ENCODE data around the gene ENPP5. TPM values are rescaled to one million over a fixed set of nuclear protein-coding genes. Genes with fewer than 3 reads are reported as not detected.
A peak's percentile ranks its signal among the peaks of the same experiment; 100 is the strongest.

ENPP5 gene
- total RNA-seq, 2 donors from 2014 or later = 5.6 to 8.8 TPM

DNA sequence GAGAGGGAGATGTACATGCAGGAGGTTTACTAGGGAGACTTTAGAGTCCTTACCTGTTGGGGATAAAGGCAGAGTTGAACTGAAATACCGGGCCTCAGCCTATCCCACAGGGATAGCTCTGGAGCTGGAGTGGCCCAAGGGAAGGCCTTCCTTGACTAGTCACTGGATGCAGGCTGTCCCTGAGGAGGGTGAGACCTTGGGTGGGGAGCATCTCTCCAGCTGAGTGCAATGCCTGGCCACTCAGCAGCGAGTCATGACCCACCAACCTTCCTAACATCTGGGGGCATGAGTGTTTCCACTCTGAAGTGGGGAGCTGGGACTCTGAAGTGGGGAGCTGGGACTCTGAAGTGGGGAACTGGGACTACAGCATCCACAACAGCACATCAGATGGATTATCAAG is 46.1 kb upstream of the ENPP5 start:
- DNase-seq = no peak
- H3K27ac ChIP-seq = peak overlapping the region in 2 of 4 donors; percentile 18 to 37
- intact Hi-C loops (cut with DNase I) = no loop called here

DNA sequence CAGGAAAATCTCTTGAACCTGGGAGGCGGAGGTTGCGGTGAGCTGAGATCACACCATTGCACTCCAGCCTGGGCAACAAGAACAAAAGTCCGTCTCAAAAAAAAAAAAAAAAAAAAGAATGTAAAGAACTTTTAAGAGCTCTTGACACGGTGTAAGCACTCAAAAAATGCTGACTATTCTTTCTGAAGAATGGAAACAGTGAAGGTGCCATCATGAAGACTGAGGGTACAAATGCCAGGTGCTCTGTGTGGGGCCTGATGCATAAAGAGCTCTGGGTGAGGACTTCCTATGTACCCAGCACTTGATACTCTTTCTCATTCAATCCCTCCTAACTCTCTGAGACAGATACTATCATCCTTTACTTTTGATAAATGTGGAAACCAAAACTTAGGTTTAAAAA is 45.0 kb upstream of the ENPP5 start:
- no peak overlapping the region for H3K4me3 ChIP-seq
- intact Hi-C loops (cut with DNase I) = no loop called here
- H3K27me3 ChIP-seq = no peaks in the 10 kb centered on the region
- H3K27ac ChIP-seq = no peak overlapping the region
- peaks cover 15% of the 10 kb centered on the region for H3K4me1 ChIP-seq
- no peak for DNase-seq
- WGBS, 2 donors = 87 to 89% methylated on average over 4 of the region's 4 CpGs
- no peaks in the 10 kb centered on the region for H3K9me3 ChIP-seq
- TF ChIP-seq, protein P1, sequence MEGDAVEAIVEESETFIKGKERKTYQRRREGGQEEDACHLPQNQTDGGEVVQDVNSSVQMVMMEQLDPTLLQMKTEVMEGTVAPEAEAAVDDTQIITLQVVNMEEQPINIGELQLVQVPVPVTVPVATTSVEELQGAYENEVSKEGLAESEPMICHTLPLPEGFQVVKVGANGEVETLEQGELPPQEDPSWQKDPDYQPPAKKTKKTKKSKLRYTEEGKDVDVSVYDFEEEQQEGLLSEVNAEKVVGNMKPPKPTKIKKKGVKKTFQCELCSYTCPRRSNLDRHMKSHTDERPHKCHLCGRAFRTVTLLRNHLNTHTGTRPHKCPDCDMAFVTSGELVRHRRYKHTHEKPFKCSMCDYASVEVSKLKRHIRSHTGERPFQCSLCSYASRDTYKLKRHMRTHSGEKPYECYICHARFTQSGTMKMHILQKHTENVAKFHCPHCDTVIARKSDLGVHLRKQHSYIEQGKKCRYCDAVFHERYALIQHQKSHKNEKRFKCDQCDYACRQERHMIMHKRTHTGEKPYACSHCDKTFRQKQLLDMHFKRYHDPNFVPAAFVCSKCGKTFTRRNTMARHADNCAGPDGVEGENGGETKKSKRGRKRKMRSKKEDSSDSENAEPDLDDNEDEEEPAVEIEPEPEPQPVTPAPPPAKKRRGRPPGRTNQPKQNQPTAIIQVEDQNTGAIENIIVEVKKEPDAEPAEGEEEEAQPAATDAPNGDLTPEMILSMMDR (IDR thresholded peaks at IDR 0.05) = no peak
- no peak for TF ChIP-seq POLR2A (IDR thresholded peaks at IDR 0.05)
- ATAC-seq = no peak
- H3K36me3 ChIP-seq (replicated peaks in 1 of 2; ENCODE audit: insufficient read depth in 1 of 2, low read depth in 2 of 2) = no peaks in the 10 kb centered on the region

More for the DNA sequence above, 46.1 kb upstream of the ENPP5 start:
- no peak for ATAC-seq
- TF ChIP-seq POLR2A (IDR thresholded peaks at IDR 0.05) = no peak
- peaks cover 15% of the 10 kb centered on the region for H3K4me1 ChIP-seq
- 69 to 75% methylated on average over 2 of the region's 2 CpGs for WGBS, 2 donors
- H3K36me3 ChIP-seq (replicated peaks in 1 of 2; ENCODE audit: insufficient read depth in 1 of 2, low read depth in 2 of 2) = no peaks in the 10 kb centered on the region
- no peak overlapping the region for H3K4me3 ChIP-seq
- H3K27me3 ChIP-seq = no peaks in the 10 kb centered on the region
- H3K9me3 ChIP-seq = no peaks in the 10 kb centered on the region

DNA sequence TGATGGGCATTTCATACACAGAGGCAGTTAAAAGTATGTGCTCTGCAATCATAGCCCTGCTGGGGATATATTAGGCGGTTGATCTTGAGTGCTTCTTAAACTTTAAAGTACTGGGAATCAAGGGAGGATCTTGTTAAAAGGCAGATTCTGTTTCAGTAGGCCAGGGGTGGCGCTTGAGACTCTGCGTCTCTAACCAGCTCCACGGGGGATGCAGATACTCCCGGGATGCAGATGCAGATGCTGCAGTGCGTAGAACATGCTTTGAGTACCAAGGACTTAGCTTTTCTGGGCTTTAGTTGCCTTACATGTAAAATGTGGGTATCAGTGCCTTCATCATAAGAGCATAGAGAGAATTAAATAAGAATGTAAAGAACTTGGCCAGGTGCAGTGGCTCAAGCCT is 44.4 kb upstream of the ENPP5 start:
- Histone ChIP-seq H3K27ac (no peak overlapping the region), H3K4me3 (no peak overlapping the region), H3K36me3 (replicated peaks in 1 of 2; ENCODE audit: insufficient read depth in 1 of 2, low read depth in 2 of 2) (no peaks in the 10 kb centered on the region), H3K27me3 (no peaks in the 10 kb centered on the region), H3K4me1 (peaks cover 15% of the 10 kb centered on the region), H3K9me3 (no peaks in the 10 kb centered on the region)
- DNase-seq (no peak), ATAC-seq (no peak)
- WGBS, 2 donors = 70 to 74% methylated on average over 6 of the region's 6 CpGs
- TF ChIP-seq POLR2A (IDR thresholded peaks at IDR 0.05) = no peak
- TF ChIP-seq, protein P1 (IDR thresholded peaks at IDR 0.05) = no peak
- intact Hi-C loops (cut with DNase I) = no loop called here

DNA sequence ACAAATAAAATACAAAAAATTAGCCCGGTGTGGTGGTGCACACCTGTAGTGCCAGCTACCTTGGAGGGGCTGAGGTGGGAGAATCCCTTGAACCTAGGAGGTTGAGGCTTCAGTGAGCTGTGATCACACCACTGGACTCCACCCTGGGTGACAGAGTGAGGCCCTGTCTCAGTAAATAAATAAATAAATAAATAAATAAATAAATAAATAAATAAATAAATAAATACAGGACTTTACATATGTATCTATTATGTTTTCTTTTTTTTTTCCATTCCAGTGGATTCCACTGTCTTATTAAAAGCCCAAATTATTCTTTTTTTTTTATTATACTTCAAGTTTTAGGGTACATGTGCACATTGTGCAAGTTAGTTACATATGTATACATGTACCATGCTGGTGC is 41.1 kb upstream of the ENPP5 start:
- DNase-seq = no peak
- Histone ChIP-seq H3K9me3 (no peaks in the 10 kb centered on the region), H3K36me3 (replicated peaks in 1 of 2; ENCODE audit: insufficient read depth in 1 of 2, low read depth in 2 of 2) (no peaks in the 10 kb centered on the region), H3K27me3 (no peaks in the 10 kb centered on the region), H3K4me1 (peaks cover under 1% of the 10 kb centered on the region), H3K27ac (no peak overlapping the region), H3K4me3 (no peak overlapping the region)
- no peak for TF ChIP-seq POLR2A (IDR thresholded peaks at IDR 0.05)
- TF ChIP-seq, protein P1 (IDR thresholded peaks at IDR 0.05) = no peak
- intact Hi-C loops (cut with DNase I) = no loop called here
- ATAC-seq = no peak
- WGBS, 2 donors = 88 to 100% methylated on average over 1 of the region's 1 CpG

DNA sequence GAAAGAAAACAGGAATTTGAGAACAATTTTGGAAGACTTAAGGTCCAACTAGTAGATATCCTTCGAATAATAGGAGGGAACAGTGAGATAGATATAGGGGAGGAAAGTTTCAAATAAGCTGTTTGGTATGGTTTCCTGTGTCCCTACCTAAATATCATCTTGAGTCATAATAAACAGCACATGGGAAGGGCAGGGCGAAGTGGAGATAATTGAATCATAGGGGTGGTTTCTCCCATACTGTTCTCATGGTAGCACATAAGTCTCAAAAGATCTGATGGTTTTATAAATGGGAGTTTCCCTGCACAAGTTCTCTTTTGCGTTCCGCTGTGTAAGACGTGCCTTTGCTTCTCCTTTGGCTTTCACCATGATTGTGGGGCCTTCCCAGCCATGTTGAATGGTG is 39.5 kb upstream of the ENPP5 start:
- DNase-seq (no peak), ATAC-seq (no peak)
- TF ChIP-seq POLR2A (IDR thresholded peaks at IDR 0.05) = no peak
- TF ChIP-seq, protein P1 (IDR thresholded peaks at IDR 0.05) = no peak
- intact Hi-C loops (cut with DNase I) = no loop called here
- WGBS, 2 donors = 80 to 86% methylated on average over 5 of the region's 5 CpGs
- no peaks in the 10 kb centered on the region for H3K9me3 ChIP-seq
- no peaks in the 10 kb centered on the region for H3K36me3 ChIP-seq (replicated peaks in 1 of 2; ENCODE audit: insufficient read depth in 1 of 2, low read depth in 2 of 2)
- H3K4me1 ChIP-seq = no peaks in the 10 kb centered on the region
- H3K27me3 ChIP-seq = no peaks in the 10 kb centered on the region
- no peak overlapping the region for H3K4me3 ChIP-seq
- no peak overlapping the region for H3K27ac ChIP-seq

Measured in body of pancreas (tissue), 4 donors.